ENCODE results near the gene KRTAP4-12.
"Not testable (repeated sequence)": the region's sequence is repeated elsewhere in the genome, so short reads cannot be mapped to it uniquely, and the experiment has no call there.

The KRTAP4-12 gene

DNA sequence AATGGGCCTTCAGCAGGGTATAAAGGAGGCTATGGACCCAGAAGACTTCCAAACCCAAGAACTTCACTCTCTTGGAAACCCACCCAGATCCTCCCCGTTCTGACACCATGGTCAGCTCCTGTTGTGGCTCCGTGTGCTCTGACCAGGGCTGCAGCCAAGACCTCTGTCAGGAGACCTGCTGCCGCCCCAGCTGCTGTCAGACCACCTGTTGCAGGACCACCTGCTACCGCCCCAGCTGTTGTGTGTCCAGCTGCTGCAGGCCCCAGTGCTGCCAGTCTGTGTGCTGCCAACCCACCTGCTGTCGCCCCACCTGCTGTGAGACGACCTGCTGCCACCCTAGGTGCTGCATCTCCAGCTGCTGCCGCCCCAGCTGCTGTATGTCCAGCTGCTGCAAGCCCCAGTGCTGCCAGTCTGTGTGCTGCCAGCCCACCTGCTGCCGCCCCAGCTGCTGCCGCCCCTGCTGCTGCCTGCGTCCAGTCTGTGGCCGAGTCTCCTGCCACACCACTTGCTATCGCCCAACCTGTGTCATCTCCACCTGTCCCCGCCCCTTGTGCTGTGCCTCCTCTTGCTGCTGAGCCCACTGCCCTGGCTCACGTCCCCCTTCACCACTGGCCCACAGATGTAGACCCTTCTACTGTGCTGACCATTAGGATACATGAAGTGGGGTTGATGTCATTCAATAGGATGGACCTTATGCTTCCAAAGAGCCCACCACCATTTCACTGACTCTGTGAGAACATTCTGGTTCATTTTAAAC, 39.7 kb downstream of the KRTAP4-12 start, which contains the start of gene KRTAP4-7:
Gene KRTAP4-7, plus strand, starts transcription at position 51 of the 757 bp plus-strand sequence. Its CDS starts 57 bp downstream, at position 108.
- DNase-seq, result not testable (repeated sequence)

DNA sequence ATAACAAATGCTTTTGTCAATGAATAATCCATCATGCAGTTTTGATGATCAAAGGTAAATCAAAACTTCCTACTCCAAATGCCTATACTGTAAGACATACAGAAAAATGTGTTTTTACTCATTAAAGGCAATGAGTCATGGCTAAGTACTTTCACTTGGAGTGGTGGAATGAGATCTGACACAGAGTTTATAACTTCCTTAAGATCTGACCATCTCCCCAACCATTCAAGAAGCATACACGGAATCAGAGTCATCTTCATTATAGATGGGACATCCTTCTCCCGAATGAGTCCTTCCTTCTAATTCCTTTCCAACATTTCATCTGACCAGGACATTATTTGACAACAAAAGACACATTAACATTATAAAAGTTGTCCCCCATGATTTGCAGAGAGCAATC, 40.6 kb downstream of the KRTAP4-12 start:
- not testable (repeated sequence) for DNase-seq

DNA sequence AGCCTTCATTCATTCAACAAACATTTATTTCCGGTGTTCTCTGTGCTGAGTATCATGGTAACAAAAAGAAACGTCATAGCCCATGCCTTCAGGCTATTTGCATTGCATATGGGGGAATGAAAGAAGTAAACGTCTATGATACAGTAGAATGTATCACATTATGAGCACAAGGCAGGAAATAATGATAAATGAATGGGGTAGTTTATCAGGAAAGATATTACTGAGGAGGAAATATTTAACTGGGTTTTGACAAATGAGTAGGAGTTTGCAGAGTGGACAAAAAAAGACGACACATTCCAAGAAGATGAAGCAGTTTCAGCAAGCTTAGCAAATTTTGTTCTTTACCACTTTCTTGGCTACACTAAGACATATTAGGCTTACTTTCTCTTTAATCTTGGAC, 41.4 kb downstream of the KRTAP4-12 start:
- no peak for DNase-seq

DNA sequence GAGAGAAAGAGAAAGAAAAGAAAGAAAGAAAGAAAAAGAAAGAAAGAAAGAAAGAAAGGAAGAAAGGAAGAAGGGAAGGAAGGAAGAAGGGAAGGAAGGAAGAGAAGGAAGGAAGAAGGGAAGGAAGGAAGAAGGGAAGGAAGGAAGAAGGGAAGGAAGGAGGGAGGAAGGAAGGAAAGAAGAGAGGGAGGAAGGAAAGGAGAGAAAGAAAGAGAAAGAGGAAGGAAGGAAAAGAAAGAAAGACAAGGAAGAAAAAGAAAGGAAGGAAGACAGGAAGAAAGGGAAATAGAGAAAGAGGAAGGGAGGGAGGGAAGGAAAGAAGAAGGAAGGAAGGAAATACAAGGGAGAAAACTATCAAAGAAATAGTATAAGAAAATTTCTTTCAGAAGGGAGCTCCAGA, 47.2 kb downstream of the KRTAP4-12 start:
- no peak for DNase-seq

DNA sequence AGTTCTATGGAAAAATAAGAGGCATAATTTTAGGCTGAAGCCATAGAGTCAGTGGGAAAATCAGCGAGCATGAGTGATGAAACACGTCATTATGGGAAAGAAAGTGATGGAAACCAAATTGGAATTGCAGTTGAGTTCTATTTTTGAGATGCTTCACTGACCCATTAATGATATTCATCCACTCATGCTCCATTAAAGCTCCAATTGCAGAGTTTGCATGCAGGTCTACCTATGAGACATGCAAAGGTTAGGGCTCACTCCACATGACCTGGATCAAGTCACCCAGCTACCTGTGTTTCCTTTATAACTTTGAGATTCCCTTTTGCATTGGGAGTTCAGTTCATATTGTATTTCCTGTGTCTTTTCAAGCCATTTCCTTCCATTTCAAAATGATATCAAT, 50.3 kb downstream of the KRTAP4-12 start:
- no peak for DNase-seq

Data from NCI-H524 treated with DMSO at 0.1 percent for 48 hours (cell line).